Adipose tissue (tissue), 3 donors: ENCODE results near the gene TMEM41B. TPM values are rescaled to one million over a fixed set of nuclear protein-coding genes. Genes with fewer than 3 reads are reported as not detected.
A peak's percentile ranks its signal among the peaks of the same experiment; 100 is the strongest.
"Not testable (repeated sequence)": the region's sequence is repeated elsewhere in the genome, so short reads cannot be mapped to it uniquely, and the experiment has no call there.

Source experiments
- H3K27ac ChIP-seq: one replicate; pipeline ENCODE4 v1.5.1; 2013; ENCODE audit warnings: low read depth, low read length
- WGBS, 3 donors: extraction: QIAGEN DNeasy Blood & Tissue Kit; methylation state at CpG; one replicate each; pipeline ENCODE4 v1.1.7; 2013; 5-methylcytosine and 5-hydroxymethylcytosine counted together
- polyA plus RNA-seq, 3 donors: library from polyadenylated mRNA; stranded (reverse); fragments of 200-250 nt; gene quantifications; one replicate each; pipeline ENCODE4 v1.2.3, GENCODE V29; 2013
- donor health status: healthy with polysubstance abuse.
- donor health status: Bipolar disorder and iron deficiency.
- donor health status: healthy.

Gene TMEM41B, protein sequence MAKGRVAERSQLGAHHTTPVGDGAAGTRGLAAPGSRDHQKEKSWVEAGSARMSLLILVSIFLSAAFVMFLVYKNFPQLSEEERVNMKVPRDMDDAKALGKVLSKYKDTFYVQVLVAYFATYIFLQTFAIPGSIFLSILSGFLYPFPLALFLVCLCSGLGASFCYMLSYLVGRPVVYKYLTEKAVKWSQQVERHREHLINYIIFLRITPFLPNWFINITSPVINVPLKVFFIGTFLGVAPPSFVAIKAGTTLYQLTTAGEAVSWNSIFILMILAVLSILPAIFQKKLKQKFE
- polyA plus RNA-seq, result 1 to 10 TPM; 7.3 to 8.8 (median 8.8) TPM

DNA sequence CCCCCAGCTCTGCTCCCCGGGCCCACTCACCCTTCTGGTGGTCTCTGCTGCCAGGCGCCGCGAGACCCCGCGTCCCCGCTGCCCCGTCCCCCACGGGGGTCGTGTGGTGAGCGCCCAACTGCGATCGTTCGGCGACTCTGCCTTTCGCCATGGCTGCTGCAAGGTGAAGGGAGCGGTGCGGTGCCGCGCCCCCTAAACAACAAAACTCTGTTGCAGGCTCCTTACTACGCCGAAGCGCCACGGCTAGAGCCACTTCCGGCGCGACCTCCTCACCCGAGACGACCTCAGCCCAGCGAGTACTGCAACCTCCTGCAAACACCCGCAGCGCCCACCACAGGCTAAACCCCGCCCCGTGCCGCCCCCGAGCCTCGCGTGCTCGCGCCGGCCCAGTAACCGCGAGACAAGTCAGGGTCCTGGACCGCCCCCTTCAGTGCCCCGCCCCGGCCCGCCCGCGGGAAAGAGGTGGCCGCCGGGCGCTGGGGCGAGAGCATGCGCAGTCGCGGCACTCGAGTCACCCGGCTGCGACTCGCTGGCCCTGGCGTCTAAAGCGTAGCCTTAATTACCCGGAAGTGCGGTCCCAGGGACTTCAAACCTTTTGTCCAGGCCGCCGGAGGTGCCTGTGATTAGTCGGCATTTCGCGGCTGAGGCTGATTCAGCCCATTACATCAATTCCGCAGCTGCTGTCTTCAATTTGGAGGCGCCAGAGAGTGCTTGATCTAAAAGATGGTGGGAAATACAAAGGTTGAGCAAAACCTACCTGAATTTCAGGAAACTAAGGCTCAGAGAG is at the start of gene TMEM41B:
Gene TMEM41B, minus strand, starts transcription at position 303 of the 787 bp plus-strand sequence. Its CDS starts 152 bp downstream, at position 151.
- WGBS, 3 donors, result 0 to 1% (median 0%) methylated on average over 68 to 71 of the region's 71 CpGs

DNA sequence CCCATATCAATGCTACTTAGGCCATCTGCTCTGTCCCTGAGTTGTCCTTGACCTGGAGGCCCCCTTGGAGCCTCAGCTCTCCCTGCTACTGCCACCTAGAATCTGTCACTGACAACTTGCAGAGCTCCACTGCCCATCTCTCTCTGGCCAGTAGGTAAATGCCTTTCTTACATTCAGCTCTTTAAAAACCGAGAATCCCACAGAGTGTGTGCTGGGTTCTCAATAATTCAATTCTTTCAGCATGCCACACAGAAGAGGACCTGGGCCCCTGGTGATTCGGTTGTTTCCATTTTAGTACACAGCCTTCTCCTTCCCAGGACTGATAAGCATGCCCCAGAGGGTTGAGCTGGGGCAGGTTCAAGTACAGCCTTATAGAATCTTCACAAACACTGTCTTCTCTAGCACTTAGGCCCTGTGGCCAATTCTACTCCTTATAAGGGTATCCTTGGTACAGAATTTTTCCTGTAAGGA is 48.0 kb upstream of the TMEM41B start:
- WGBS, 3 donors, result 72 to 84% (median 79%) methylated on average over 2 of the region's 2 CpGs
- H3K27ac ChIP-seq, result no peak overlapping the region

More for the DNA sequence above, at the start of gene TMEM41B:
- peak within 1 kb of the TSS; percentile 6 for H3K27ac ChIP-seq

DNA sequence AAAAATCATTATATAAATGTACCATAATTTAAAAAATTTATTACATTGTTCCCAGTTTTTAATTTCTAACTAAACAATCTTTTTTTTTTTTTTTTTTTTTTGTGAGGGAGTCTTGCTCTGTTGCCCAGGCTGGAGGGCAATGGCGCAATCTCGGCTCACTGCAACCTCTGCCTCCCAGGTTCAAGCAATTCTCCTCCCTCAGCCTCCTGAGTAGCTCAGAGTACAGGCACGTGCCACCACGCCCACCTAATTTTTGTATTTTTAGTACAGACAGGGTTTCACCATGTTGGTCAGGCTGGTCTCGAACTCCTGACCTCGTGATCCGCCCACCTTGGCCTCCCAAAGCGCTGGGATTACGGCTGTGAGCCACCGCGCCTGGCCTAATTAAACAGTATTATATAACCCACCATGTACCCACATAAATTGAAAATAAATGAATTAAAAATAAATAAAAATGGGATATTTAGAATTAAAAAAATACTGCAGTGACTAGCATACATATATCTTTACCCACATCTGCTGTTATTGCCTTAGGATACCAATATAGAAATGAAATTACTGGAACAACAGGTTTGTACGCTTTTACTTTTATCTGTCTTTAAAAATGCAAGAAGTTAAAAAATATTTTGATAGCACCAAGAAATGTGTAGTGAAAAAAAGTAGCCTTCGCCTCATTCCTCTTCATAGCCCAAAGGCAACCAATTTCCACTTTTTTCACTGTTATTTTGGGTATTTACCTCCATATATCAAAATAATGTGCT is 46.6 kb upstream of the TMEM41B start:
- not testable (repeated sequence) for H3K27ac ChIP-seq
- WGBS, 3 donors, result 95 to 96% (median 96%) methylated on average over 13 of the region's 13 CpGs

- no peak overlapping the region for H3K27ac ChIP-seq
- WGBS, 3 donors, result 89 to 97% (median 95%) methylated on average over 4 of the region's 4 CpGs
These were observed 42.6 kb upstream of the TMEM41B start for GRCh38 chr11:9357041-9357440.

- WGBS, 3 donors, result 68 to 72% (median 69%) methylated on average over 6 of the region's 6 CpGs
- H3K27ac ChIP-seq, result no peak overlapping the region
These were observed 37.0 kb upstream of the TMEM41B start for GRCh38 chr11:9351321-9351881.

GRCh38 chr11:9347779-9348178 is 33.4 kb upstream of the TMEM41B start:
- 65 to 76% (median 74%) methylated on average over 4 of the region's 4 CpGs for WGBS, 3 donors
- H3K27ac ChIP-seq, result not testable (repeated sequence)

DNA sequence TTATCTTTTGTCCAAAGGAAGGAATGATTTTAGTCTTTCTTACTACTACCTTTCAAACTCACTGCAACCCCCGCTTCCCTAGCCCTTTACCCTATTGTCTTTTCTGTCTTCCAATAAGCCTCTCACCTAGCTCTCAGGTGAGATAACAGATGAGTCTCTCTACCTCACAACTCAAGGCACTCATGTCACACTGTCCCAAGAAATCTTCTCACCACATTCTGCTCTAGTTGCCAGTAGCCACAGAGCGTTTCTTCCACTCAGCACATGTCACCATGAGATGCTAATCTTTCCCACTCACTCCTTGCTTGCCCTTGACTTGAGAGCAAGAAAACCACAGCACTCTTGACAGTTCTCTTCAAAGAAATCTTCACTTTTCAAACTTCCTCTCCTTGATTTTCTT is 32.7 kb upstream of the TMEM41B start:
- H3K27ac ChIP-seq, result no peak overlapping the region

DNA sequence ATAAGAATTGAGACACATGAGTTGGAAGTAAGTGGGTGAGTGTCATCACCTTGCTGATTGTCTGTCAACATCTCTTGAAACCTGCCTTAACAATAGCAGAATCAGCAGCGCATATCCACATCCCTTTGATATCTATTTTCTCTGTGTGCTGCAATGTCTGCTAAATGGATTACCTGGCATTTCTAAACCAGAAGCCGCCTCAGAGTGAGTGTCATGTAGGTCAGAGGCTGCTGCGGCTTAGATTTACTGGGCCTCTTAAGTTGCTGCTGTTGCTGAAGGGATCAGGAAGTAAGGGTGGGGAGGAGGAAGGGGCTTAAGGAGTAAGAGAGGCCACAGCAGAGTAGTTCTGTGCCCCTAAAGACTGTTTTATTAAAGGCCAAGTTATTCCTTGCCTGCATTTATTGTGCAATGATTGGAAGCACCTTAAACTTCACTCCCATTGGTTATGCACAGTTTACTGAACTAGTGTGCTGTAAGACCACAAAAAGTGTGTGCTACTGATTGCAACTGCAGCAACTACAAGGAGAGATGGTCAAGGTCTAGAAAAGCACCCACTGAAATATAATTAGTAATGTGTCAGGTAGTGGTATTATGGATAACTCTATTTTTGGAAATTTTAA is 29.8 kb upstream of the TMEM41B start:
- WGBS, 3 donors, result 39 to 70% (median 51%) methylated on average over 3 of the region's 3 CpGs
- no peak overlapping the region for H3K27ac ChIP-seq

More for the DNA sequence above, 32.7 kb upstream of the TMEM41B start:
- WGBS, 3 donors, result 67 to 85% (median 74%) methylated on average over 2 of the region's 2 CpGs

- 66 to 83% (median 69%) methylated on average over 5 of the region's 5 CpGs for WGBS, 3 donors
- H3K27ac ChIP-seq, result no peak overlapping the region
These were observed 27.3 kb upstream of the TMEM41B start for GRCh38 chr11:9341638-9342178.

- H3K27ac ChIP-seq, result no peak overlapping the region
- WGBS, 3 donors, result 68 to 79% (median 71%) methylated on average over 5 of the region's 5 CpGs
These were observed 18.3 kb upstream of the TMEM41B start for GRCh38 chr11:9332655-9333054.

DNA sequence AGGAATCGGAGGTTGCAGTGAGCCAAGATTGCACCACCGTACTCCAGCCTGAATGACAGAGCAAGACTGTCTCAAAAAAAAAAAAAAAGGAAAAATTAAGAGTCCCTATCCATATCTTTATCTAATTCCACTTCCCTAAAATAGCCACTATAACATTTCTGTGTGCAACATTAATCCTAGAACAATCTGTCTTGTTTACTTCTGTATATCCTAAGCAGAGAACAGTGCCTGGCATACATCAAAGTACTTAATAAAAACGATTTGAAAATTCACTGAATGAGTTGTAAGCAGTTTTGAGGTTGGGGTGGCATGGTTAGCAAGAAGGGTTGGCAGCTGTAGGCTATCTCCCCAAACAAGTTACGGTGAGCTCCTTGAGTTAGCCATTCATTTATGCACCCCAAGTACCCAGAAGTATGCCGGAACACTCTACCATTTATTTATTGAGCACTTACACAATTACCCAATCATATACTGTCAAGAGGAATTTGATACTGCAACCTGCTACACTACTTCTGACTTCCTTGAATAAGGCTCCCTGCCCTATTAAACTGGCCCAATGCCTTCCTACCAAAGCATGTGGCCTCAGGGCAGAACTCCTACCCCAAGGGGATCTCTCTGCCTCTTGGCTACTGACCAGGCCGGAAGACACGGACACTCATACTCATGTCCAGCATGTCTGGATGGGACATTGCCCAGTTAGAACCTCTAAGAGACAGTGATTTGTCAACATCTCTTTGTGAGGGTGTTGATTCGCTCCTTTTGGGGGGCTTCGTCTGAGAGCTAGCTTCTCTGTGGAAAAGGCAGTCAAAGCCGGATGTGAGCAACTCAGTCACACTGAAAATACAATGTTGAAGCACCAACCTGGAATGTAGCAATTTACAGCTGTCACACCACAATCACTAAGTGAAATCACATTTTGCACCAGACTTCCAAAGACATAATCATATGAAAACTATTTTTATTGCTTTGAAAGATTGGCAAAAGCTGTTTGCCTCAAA is 16.3 kb upstream of the TMEM41B start:
- 88 to 90% (median 89%) methylated on average over 10 of the region's 10 CpGs for WGBS, 3 donors

DNA sequence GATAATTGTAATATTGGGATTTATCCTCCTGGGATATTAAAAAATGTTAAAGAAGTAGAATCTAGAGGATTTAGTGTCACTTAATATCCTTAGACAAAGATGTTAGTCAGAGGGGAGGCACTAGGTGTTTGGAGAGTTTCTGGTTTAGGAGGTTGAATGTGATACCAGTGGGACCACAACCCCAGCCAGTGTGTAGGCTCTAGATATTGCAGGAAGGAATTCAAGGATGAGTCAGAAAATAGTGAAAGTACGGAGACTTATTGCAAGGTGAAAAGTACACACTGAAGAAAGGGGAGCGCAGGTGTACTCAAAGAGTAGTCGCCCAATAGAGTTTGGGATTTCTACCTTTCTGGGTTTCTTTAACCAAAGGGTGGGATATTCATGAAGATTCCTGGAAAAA is 5.7 kb upstream of the TMEM41B start:
- H3K27ac ChIP-seq, result no peak overlapping the region

More for the DNA sequence above, 16.3 kb upstream of the TMEM41B start:
- H3K27ac ChIP-seq, result no peak overlapping the region

DNA sequence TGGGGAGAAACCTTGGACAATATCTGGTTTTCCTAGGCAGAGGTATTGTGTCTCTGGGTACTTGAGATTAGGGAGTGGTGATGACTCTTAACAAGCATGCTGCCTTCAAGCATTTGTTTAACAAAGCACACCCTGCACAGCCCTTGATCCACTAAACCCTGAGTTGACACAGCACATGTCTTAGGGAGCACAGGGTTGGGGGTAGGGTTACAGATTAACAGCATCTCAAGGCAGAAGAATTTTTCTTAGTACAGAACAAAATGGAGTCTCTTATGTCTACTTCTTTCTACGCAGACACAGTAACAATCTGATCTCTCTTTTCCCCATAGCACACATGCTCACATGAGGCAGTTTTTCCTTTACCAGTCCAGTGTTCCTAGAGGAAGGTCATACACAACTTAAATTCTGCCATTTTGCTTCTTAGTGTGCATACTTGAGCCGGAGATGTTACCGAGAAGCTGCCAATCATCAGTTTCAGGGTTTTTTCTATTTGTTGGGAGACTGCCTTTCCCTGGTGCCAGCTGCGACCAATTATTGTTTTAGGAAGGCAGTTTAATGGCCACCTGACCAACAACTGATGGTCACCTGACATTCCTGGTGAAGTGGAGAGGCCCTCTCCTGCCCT is 5.1 kb upstream of the TMEM41B start:
- WGBS, 3 donors, result 88 to 90% (median 89%) methylated on average over 4 of the region's 4 CpGs
- H3K27ac ChIP-seq, result not testable (repeated sequence)

More for the DNA sequence above, 5.7 kb upstream of the TMEM41B start:
- WGBS, 3 donors, result 89 to 95% (median 91%) methylated on average over 3 of the region's 3 CpGs

DNA sequence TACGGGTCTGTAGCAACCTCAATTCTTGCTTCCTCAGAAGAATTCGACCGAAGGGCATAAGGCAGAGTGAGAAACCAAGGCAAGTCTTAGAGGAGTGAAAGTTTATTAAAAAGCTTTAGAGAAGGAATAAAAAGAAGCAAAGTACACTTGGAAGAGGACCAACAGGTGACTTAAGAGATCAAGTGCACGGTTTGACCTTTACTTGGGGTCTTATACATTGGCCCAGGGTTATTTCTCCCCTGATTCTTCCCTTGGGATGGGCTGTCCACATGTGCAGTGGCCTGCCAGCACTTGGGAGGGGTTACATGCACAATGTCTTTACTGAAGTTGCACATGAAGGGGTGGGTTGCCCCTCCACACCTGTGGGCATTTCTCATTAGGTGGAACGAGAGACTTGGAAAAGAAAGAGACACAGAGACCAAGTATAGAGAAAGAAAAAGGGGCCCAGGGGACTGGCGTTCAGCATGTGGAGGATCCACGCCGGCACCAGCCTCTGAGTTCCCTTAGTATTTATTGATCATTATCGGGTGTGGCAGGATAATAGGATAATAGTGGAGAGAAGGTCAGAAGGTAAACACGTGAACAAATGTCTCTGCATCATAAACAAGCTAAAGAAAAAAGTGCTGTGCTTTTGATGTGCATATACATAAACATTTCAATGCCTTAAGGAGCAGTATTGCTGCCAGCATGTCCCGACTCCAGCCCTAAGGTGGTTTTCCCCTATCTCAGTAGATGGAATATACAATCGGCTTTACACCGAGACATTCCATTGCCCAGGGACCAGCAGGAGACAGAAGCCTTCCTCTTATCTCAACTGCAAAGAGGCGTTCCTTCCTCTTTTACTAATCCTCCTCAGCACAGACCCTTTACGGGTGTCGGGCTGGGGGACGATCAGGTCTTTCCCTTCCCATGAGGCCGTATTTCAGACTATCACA is 4.3 kb upstream of the TMEM41B start:
- WGBS, 3 donors, result 43 to 48% (median 47%) methylated on average over 17 to 18 of the region's 18 CpGs
- H3K27ac ChIP-seq, result not testable (repeated sequence)

GRCh38 chr11:9316334-9316733 is 1.9 kb upstream of the TMEM41B start:
- H3K27ac ChIP-seq, result no peak overlapping the region
- 96 to 98% (median 98%) methylated on average over 2 of the region's 2 CpGs for WGBS, 3 donors
